HuH-7.5 (cell line): Measurements from ENCODE around the gene MLH1.
"Not testable (repeated sequence)": the region's sequence is repeated elsewhere in the genome, so short reads cannot be mapped to it uniquely, and the experiment has no call there.

Experiments used
- DNase-seq: peaks from one replicate; pipeline ENCODE4 v3.0.0; 2011; ENCODE audit warnings: low spot score

The MLH1 gene

DNA sequence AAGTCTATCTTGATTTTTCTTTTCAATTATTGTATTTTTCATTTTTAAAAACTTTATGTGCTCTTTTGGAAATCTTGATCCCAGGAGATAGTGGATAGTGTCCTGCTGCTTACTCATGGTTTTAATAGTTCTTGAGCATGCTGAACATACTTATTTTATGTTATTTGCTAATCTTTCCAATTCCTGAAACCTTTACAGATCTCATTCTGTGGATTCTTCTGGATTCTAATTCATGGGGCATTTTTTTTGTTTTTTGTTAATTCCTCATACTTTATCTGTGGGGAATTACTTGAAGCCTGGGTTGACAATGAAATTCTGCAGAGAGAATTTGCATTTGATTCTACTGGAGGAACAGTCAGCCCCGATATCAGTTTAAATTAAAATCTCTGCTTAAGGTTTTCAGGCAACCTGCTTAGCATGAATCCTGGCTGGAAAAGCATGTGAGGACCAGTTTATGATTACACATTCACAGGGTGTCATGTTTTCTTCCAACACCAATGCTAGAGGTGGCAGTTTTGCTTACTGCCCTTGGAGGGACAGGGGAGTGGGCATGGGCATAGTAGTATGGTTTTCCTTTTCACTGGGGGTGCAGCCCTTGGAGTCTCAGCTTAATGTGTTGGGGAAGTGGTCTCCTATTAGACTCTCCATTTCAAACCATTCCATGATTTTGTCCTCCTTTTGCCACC, 46.0 kb downstream of the MLH1 start:
- DNase-seq, result no peak

DNA sequence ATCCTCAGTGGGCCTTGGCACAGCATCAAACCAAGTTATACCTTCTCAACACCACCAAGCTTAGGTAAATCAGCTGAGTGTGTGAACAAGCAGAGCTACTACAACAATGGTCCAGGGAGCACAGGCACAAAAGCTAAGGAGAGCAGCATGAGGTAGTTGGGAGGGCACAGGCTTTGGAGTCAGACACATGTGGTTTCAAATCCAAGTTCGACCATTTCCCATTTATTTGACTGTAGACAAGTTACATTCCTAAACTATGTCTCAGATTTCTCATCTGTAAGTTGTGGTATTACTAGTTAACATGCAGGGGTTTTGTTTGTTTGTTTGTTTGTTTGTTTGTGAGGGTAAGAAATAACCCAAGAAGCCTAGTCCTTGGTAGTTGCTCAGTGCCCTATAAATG, 46.9 kb downstream of the MLH1 start:
- DNase-seq, result no peak

DNA sequence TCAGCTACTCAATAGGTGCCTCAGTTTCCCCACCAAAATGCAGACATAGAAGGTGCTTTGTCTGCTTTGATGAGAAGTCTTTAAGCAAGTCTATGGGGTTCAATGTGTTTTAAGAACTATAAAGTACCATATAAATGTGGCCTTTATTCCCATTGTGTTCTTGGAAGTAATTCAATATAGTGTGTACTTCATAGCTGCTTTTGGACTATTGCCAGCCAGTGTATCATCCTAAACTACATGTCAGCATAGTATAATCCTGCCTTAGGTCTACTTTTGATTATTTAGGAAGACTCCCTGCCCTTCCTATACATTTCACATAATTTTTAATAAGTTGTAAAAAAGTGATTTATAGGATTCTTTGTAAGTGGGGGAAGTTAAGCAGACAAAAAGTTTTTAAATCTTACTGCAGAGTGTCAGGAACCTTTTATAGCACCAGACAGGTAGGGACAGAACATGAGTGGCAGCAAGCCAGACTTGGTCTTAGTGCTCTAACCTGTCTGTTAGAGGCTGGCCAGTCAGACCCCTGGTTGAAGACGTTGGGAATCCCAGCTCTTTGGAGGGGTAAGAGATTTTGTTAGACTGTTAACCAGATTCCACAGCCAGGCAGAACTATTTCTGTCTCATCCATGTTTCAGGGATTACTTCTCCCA, 48.4 kb downstream of the MLH1 start:
- DNase-seq, result no peak

DNA sequence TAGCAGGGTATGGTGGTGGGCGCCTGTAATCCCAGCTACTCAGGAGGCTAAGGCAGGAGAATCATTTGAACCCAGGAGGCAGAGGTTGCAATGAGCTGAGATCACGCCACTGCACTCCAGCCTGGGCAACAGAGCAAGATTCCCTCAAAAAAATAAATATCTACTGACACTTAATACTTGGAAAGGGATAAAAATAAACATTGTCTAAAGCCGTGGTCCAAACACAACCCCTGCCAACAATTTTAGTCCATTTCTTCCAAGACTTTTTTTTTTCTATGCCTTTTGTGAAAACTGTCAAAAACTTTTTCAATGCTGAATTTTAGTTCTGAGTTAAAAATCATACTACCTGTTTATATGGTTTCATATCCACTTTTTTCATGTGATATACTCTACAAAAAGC, 49.4 kb downstream of the MLH1 start:
- DNase-seq, result not testable (repeated sequence)

DNA sequence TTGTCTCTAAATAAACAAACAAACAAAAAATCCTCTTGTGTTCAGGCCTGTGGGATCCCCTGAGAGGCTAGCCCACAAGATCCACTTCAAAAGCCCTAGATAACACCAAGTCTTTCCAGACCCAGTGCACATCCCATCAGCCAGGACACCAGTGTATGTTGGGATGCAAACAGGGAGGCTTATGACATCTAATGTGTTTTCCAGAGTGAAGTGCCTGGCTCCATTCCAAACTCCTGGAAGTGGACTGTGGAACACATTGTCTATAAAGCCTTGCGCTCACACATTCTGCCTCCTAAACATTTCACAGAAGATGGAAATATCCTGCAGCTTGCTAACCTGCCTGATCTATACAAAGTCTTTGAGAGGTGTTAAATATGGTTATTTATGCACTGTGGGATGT, 57.0 kb downstream of the MLH1 start:
- DNase-seq, result no peak

DNA sequence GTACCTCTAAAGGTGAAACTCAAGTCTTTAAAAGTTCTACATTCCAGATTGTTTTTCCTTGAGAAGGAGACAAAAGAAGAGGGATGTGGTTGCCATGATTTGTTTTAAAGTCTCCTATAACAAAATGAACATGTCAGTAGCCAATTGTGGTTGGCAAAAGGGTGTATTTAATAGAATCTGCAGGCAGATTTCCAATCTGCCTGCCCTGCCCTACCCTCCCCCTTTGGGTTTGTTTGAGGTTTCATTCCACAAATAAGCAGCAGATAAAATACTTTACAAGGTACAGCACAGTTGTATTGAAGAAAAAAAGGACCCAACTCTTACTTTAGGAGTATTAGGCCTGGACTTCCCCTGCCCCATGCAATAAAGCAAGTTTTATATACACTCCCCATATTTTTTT, 59.5 kb downstream of the MLH1 start:
- no peak for DNase-seq

DNA sequence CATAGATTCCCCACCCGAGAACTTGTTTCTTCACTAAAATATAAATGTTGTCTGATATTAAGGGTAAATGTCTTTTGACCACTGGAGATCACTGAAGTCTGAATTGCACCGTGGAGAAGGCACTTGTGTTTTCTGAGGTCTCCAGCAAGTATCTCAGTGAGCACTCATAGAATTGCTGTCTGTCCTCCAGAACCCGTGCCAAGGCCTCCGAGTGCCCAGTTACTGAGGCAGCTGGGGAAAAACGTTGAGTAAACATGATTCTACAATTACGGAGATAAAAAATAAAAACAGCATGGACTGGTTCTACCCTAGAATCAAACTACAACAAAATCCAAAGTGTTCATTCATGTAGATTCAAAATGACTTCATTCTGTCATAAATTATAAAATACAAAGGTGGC, 60.0 kb downstream of the MLH1 start:
- no peak for DNase-seq

DNA sequence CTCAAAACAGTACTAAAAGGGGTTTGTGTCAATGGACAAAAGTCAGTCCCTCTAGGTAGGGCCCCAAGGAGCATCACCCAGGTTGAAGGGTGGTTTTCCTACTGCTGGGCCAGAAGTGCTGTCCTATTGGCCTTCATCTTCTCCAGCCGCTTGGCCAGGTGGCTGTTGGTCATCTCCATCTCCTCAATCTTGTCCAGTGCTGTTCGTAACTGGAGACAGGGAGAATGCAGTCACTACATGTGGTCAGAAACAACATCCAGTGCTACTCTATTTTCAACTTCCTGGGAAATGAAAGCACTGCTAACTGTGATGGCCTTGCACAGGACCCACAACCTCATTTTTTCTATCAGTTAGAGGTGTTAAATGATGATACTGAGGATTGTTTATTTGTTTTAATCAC, 60.4 kb downstream of the MLH1 start:
- DNase-seq, result no peak

DNA sequence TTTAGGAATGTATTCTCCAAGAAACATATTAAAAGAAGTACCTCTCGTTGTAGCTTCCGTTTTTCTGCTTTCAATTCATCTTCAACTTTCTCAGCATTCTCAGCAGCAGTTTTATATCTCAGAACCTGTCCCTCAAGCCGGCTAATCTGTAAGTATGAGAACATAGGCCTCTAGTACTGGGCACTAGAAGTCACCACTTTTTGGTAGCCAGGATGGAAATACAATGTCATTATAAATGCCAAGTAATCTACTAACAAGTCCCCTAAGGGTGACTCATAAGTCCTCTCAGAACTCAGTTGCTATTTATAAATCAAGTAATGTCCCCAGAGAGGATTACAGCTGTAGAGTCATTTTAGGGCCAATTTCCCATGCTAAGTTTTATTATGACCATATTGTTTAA, 61.1 kb downstream of the MLH1 start:
- no peak for DNase-seq

DNA sequence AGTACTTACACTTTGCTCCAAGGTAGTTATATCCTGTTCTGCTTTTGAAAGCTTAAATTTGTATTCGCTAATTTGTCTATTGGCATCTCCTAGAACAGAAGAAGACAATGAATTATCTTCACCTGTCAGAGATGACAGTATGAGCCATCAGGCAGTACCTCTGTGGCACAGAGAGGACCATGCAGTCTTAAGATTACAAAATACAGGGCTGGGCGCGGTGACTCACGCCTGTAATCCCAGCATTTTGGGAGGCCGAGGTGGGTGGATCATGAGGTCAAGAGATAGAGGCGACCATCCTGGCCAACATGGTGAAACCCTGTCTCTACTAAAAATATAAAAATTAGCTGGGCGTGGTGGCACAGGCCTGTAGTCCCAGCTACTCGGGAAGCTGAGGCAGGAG, 61.8 kb downstream of the MLH1 start:
- not testable (repeated sequence) for DNase-seq

DNA sequence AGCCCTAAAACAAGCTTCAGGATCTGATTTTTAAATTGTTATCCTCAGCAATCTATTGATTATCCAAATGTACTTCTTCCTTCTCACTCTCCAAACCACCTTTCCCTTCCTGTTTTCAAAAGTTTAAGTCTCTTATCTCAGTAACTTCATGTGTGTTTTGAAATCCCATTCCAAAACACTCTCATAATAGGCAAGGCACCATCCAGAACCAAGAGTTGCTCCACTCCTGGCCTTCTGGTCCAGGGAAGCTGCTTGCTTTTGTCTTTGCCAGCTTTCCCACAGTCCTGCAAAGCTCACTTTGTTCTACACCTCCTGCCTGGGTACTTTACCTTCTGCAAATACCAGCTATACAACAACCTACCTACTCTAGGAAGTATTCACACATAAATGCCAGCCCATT, 63.5 kb downstream of the MLH1 start:
- no peak for DNase-seq

DNA sequence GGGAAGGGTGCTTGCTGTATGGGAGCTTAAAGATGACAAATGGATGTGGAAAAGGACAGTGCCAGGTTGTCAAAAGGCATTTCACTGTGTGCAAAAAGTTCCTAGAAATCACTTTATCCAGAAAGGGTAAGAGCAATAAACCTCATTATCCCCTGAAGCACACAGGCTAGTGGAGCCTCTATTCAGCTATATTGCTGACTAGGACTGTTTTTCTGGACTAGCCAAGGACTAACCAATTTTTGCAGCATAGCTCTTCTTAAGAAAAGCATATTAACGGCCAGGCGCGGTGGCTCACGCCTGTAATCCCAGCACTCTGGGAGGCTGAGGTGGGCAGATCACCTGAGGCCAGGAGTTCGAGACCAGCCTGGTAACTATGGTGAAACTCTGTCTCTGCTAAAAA, 64.8 kb downstream of the MLH1 start:
- no peak for DNase-seq

DNA sequence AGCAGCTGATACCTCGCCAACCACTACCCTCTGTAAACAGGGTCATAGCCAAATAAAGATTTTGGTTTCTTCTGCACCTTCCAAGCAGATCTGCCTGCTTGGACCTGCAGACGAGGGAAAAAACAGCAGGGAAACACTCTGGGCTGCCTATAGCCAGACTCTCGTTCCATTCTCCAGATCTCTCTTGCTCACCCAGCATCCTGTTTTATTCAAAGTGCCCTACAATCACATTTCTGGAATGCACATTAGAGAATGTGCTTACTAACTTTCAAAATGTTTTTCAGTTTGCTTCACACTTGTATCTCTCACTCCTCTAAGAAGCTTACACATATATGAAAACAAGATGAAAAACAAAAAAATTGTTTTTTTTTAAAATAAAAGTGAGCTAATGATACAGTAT, 71.4 kb downstream of the MLH1 start:
- DNase-seq, result no peak

DNA sequence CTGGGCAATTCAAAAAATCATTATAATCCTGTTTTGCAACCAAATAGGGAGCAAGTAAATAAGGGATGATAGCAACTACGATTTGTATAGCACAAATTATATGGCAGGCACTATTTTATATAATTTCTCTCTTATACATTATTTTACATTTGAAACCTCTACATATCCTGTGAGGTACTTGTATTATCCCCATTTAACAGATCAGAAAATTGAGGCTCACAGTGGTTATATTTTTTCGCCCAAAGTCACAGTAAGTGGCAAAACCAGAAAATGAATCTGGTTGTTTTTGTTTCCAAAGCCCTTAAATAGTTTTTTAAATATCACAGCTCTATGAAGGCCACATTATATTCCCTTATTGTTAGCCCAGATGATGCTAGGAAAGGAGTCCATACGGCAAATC, 74.3 kb downstream of the MLH1 start:
- no peak for DNase-seq

DNA sequence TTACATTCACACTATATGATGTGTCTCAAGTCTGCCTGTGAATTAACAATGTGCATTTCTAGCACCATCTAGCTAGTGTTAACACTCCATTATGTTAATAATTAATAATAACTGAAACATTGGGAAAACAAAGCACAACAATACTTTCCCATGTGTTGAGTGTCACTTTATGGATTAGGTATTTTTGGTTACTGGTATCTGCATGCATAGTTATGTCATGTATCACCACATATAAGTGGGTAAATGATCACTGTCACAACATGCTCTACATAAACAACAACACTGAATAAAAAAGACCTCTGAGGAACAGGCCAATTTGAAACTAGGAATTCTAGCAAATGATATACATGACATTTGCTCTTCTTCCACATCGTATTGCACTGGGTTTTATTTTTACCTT, 74.7 kb downstream of the MLH1 start:
- DNase-seq, result no peak

DNA sequence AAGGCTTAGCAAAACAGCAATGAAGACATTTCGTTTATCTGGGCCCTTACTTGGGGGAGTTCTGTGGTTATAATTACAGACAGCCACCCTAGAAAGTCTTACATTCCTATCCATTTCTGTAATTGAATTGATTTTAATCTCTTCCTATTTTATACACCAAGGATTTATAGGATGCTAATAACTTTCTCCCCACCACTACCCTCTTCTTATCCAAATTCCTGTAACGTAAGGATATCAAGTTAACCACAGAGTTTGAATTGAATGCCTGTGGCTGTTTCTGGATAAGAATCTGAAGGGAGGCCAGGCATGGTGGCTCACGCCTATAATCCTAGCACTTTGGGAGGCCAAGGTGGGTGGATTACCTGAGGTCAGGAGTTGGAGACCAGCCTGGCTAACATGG, 78.6 kb downstream of the MLH1 start:
- DNase-seq, result no peak

DNA sequence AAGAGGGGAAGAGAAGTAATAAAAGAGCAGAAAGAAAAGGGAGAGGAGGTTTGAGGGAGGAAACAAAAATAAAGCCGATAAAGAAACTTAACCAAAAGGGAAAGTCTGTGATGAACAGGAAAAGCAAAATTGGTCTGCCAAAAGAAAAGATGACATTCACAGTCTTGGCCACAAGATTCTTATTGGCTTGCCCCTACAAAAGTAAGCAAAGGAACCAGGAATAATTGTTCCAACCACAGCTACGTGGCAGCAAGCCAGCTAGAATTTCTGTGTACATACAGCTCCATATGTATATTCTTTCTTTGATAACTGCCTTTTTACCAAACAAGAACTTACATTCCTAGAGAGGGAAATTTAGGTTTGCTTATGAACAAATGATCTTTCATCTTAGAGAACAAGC, 79.6 kb downstream of the MLH1 start:
- DNase-seq, result no peak

DNA sequence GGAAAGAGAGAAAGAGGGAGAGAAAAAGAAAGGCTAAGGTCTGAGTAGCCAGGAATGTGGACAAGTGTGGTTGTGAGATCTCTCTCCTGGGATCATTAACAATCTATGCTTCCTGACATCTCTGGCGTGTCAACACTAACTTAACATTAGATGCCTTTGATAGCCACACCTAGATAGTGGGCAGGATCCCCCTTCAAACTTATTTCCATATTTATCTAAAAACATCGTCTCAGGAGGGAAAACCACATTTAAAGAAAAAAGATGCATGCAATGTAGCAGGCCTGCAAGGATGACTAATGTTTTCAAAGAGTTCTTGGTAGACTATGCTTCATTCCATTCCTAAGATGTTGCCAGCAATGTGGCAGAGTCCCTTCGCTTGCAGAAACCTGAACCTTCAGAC, 80.9 kb downstream of the MLH1 start:
- no peak for DNase-seq

DNA sequence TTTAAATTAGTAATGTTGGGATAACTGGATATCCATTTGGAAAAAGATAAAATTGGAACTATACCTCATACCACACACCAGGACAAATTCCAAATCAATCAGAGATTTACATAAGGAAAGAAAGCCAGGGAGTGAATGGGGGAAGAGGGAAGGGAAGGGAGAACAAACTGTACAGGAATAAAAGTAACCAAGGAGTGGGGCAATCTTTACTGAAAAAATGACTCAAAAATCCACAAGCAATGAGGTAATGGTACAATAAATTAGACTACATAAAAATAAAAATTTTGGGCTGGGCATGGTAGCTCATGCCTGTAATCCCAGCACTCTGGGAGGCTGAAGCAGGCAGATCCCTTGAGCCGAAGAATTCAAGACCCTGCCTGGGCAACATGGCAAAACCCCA, 82.6 kb downstream of the MLH1 start:
- DNase-seq, result no peak

DNA sequence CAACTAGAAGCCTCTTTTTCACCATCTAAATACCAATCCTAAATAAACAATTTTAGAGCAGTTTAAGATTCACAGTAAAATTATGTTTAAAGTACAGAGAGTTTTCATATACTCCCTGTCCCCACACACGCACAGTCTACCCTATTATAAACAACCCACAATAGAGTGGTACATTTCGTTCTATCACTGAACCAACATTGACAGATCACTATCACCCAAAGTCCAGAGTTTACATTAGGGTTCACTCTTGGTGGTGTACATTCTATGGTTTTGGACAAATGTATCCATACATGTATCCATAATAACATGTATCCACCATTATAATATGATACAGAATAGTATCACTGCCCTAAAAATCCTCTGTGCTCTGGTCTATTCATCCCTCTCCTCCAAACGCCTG, 89.0 kb downstream of the MLH1 start:
- no peak for DNase-seq

DNA sequence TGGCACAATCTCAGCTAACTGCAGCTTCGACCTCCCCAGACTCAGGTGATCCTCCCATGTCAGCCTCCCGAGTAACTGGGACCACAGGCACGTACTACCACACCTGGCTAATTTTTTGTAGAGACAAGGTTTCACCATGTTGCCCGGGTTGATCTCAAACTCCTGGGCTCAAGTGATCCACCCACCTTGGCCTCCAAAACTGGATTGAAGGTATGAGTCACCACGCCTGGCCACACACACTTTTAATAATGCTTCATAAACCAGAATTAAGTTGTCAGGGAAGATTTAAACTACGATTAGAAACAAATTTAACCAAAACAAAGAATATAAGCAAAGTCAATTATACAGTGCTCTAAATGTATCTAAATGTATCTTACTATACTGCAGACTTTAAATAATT, 93.6 kb downstream of the MLH1 start:
- DNase-seq, result no peak

DNA sequence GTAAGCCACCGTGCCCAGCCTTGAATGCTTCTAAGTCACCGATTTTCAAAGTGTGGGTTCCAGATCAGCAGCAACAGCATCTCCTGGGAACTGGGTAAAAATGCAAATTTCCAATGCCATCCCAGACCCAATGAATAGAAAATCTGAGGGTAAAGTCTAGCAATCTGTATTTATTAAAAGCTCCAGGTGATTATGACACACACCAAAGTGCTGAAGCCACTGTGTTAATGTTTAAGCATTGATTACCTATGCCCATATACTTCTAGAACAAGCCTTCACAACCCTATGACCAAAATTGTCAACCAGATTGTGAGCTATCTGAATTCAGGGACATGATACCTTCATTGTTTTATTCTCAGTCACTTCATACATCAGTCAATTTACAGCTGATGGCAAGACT, 94.6 kb downstream of the MLH1 start:
- DNase-seq, result no peak

DNA sequence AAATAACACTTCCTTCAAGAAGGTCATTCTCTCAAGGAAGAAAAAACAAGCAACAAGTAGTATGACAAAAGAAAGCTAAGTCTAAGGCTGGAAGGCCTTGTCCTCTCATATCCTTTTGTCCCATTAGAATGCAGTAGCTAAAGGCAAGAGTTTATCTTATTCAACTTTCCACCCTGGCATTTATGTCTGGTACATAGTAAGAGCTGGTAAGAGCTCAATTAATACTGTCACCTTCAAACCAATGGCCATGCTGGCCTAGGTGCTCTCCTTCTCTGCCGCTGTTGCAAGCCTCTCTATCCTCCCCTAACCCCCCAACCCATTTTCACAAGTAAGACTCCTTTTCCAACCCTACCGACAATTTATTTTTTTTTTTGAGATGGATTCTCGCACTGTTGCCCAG, 99.2 kb downstream of the MLH1 start:
- DNase-seq, result no peak

DNA sequence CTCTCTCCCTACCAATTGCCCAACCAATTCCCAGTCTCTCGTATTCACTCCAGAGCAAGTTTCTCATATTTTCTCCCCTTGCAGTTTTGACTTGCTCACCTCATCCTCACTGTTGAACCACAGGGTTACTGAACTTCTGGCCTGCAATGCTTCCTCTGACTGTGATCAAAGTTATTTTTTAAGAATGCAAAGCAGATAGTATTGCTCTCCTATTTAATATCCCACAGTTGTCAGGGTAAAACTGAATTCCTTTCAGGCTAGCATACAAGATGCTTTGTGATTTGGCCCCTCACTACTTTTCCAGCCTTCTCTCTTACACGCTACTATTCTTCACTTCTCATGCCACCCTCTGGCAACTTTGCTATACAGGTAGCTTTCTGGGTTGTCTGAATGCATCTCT, 100.2 kb downstream of the MLH1 start:
- DNase-seq, result no peak
